H9 (cell line): ENCODE results near the gene KCNH4. TPM values are rescaled to one million over a fixed set of nuclear protein-coding genes. Genes with fewer than 3 reads are reported as not detected.

ENCODE experiments used
- DNase-seq: peaks from one replicate; pipeline ENCODE4 v3.0.0-alpha.2; 2017
- H2AFZ ChIP-seq: one replicate; pipeline ENCODE4 v1.6.1; 2013; ENCODE audit warnings: mild to moderate bottlenecking, low read length, control low read depth, moderate library complexity
- H2AK5ac ChIP-seq: 2 replicates; pipeline ENCODE4 v1.6.1; 2013; ENCODE audit warnings: low read length, control low read depth, mixed read lengths; ENCODE audit not compliant: insufficient read length
- H2BK120ac ChIP-seq: one replicate; pipeline ENCODE4 v1.6.1; 2013; ENCODE audit warnings: low read depth, mild to moderate bottlenecking, low read length, control low read depth, inconsistent platforms; ENCODE audit not compliant: poor library complexity, severe bottlenecking
- H2BK12ac ChIP-seq: 2 replicates; pipeline ENCODE4 v1.6.1; 2013; ENCODE audit warnings: low read length, control low read depth, mixed read lengths, low read depth; ENCODE audit not compliant: insufficient read length
- H2BK15ac ChIP-seq: 2 replicates; pipeline ENCODE4 v1.6.1; 2013; ENCODE audit warnings: low read depth, low read length, control low read depth
- H2BK20ac ChIP-seq: one replicate; pipeline ENCODE4 v1.6.1; 2013; ENCODE audit warnings: low read depth, mild to moderate bottlenecking, low read length, control low read depth, inconsistent platforms; ENCODE audit not compliant: poor library complexity, severe bottlenecking
- H2BK5ac ChIP-seq: 2 replicates; pipeline ENCODE4 v1.6.1; 2013; ENCODE audit warnings: low read length, control low read depth, mixed read lengths; ENCODE audit not compliant: insufficient read length
- H3K14ac ChIP-seq: 2 replicates; pipeline ENCODE4 v1.6.1; 2013; ENCODE audit warnings: low read length, control low read depth; ENCODE audit not compliant: insufficient read depth
- H3K18ac ChIP-seq: 2 replicates; pipeline ENCODE4 v1.6.1; 2013; ENCODE audit warnings: low read depth, mild to moderate bottlenecking, mixed read lengths, low read length, control low read depth; ENCODE audit not compliant: insufficient read length
- H3K23ac ChIP-seq: 2 replicates; pipeline ENCODE4 v1.6.1; 2013; ENCODE audit warnings: low read length, control low read depth, mixed read lengths, low read depth; ENCODE audit not compliant: insufficient read length
- H3K23me2 ChIP-seq: 2 replicates; pipeline ENCODE4 v1.6.1; 2013; ENCODE audit warnings: low read depth, mild to moderate bottlenecking, mixed read lengths, low read length, control low read depth; ENCODE audit not compliant: insufficient read length, poor library complexity, severe bottlenecking
- H3K27ac ChIP-seq: 2 replicates; pipeline ENCODE4 v1.5.1; 2013; ENCODE audit warnings: low read length, control low read depth, mixed read lengths, low read depth; ENCODE audit not compliant: insufficient read length
- H3K27me3 ChIP-seq: 2 replicates; pipeline ENCODE4 v1.6.1; 2013; ENCODE audit warnings: low read length, control low read depth, inconsistent platforms; ENCODE audit not compliant: insufficient read depth
- H3K4ac ChIP-seq: 2 replicates; pipeline ENCODE4 v1.6.1; 2013; ENCODE audit warnings: low read depth, mild to moderate bottlenecking, control low read depth, inconsistent platforms, low read length, moderate library complexity
- H3K4me1 ChIP-seq: 2 replicates; pipeline ENCODE4 v1.6.1; 2013; ENCODE audit warnings: low read length, control low read depth, inconsistent platforms; ENCODE audit not compliant: insufficient read depth
- H3K4me2 ChIP-seq: 2 replicates; pipeline ENCODE4 v1.6.1; 2013; ENCODE audit warnings: low read length, control low read depth, mixed read lengths; ENCODE audit not compliant: insufficient read length, insufficient read depth
- H3K56ac ChIP-seq: 2 replicates; pipeline ENCODE4 v1.6.1; 2013; ENCODE audit warnings: low read depth, mild to moderate bottlenecking, mixed read lengths, low read length, control low read depth; ENCODE audit not compliant: insufficient read length
- H3K79me1 ChIP-seq: 2 replicates; pipeline ENCODE4 v1.6.1; 2013; ENCODE audit warnings: low read depth, mild to moderate bottlenecking, moderate library complexity, low read length, control low read depth, inconsistent platforms; ENCODE audit not compliant: insufficient read depth, poor library complexity, severe bottlenecking
- H3K79me2 ChIP-seq: 2 replicates; pipeline ENCODE4 v1.6.1; 2013; ENCODE audit warnings: low read length, control low read depth, inconsistent platforms; ENCODE audit not compliant: insufficient read depth
- H3K9ac ChIP-seq: 2 replicates; pipeline ENCODE4 v1.6.1; 2013; ENCODE audit warnings: low read length, control low read depth, mixed read lengths; ENCODE audit not compliant: insufficient read length; ENCODE audit errors: extremely low read depth
- H3K9me3 ChIP-seq: one replicate; pipeline ENCODE4 v1.6.1; 2013; ENCODE audit warnings: low read depth, low read length, inconsistent platforms; ENCODE audit not compliant: control insufficient read depth
- H3T11ph ChIP-seq: one replicate; pipeline ENCODE4 v1.6.1; 2013; ENCODE audit warnings: mild to moderate bottlenecking, low read length, control low read depth, inconsistent platforms
- H4K20me1 ChIP-seq: one replicate; pipeline ENCODE4 v1.6.1; 2013; ENCODE audit not compliant: control insufficient read depth, insufficient read length, insufficient read depth
- H4K5ac ChIP-seq: 2 replicates; pipeline ENCODE4 v1.6.1; 2013; ENCODE audit warnings: low read depth, mild to moderate bottlenecking, mixed read lengths, low read length, control low read depth; ENCODE audit not compliant: insufficient read length
- H4K8ac ChIP-seq: replicated peaks from 2 replicates; pipeline ENCODE4 v1.6.1; 2013; ENCODE audit warnings: low read length, control low read depth, mixed read lengths, low read depth; ENCODE audit not compliant: insufficient read length
- H4K91ac ChIP-seq: 2 replicates; pipeline ENCODE4 v1.6.1; 2013; ENCODE audit warnings: low read depth, mild to moderate bottlenecking, moderate library complexity, mixed read lengths, low read length, control low read depth; ENCODE audit not compliant: insufficient read length
- H3K27ac Mint-ChIP-seq, 3 experiments: 2 replicates in 2 of 3; 3 replicates in 1 of 3; pipeline ENCODE4 v1.8.0; 2020 to 2021; ENCODE audit warnings: mixed read lengths in 3 of 3, mild to moderate bottlenecking in 1 of 3, moderate library complexity in 1 of 3
- H3K27me3 Mint-ChIP-seq: 2 replicates; pipeline ENCODE4 v1.8.0; 2021; ENCODE audit warnings: low read depth, mild to moderate bottlenecking, moderate library complexity, mixed read lengths
- H3K36me3 Mint-ChIP-seq, 3 experiments: 2 replicates in 2 of 3; 3 replicates in 1 of 3; pipeline ENCODE4 v1.8.0; 2020 to 2021; ENCODE audit warnings: low read depth in 3 of 3, mixed read lengths in 3 of 3; ENCODE audit not compliant: insufficient read depth in 1 of 3
- H3K4me1 Mint-ChIP-seq, 2 experiments: 2 replicates each; pipeline ENCODE4 v1.8.0; 2020; ENCODE audit warnings: mixed read lengths in 2 of 2
- H3K4me3 Mint-ChIP-seq, 2 experiments: 2 replicates in 1 of 2; 3 replicates in 1 of 2; pipeline ENCODE4 v1.8.0; 2020 to 2021; ENCODE audit warnings: mild to moderate bottlenecking in 2 of 2, mixed read lengths in 2 of 2, moderate library complexity in 1 of 2
- H3K9me3 Mint-ChIP-seq, 2 experiments: 2 replicates in 1 of 2; 3 replicates in 1 of 2; pipeline ENCODE4 v1.8.0; 2020; ENCODE audit warnings: mild to moderate bottlenecking in 2 of 2, mixed read lengths in 2 of 2, moderate library complexity in 1 of 2
- WGBS: extraction: QIAGEN DNeasy Blood & Tissue Kit; methylation state at CpG from one replicate; pipeline ENCODE4 v1.1.7; 2013; ENCODE audit warnings: missing lambda C conversion rate, low lambda C conversion rate, mixed read lengths; ENCODE audit not compliant: insufficient read length; ENCODE audit errors: extremely low coverage; 5-methylcytosine and 5-hydroxymethylcytosine counted together
- total RNA-seq: library from RNA; stranded (reverse); gene quantifications from 2 replicates; pipeline ENCODE4 v1.2.1, GENCODE V29; 2021
- TF ChIP-seq, protein P1 (sequence below): fragments of 200-600 bp; sonication (generic); conservative IDR thresholded peaks from 3 replicates; pipeline ENCODE4 v1.8.0; 2021; ENCODE audit warnings: antibody characterized with exemption, mild to moderate bottlenecking

KCNH4 gene
- total RNA-seq, 1 experiment from 2014 or later: not detected

DNA sequence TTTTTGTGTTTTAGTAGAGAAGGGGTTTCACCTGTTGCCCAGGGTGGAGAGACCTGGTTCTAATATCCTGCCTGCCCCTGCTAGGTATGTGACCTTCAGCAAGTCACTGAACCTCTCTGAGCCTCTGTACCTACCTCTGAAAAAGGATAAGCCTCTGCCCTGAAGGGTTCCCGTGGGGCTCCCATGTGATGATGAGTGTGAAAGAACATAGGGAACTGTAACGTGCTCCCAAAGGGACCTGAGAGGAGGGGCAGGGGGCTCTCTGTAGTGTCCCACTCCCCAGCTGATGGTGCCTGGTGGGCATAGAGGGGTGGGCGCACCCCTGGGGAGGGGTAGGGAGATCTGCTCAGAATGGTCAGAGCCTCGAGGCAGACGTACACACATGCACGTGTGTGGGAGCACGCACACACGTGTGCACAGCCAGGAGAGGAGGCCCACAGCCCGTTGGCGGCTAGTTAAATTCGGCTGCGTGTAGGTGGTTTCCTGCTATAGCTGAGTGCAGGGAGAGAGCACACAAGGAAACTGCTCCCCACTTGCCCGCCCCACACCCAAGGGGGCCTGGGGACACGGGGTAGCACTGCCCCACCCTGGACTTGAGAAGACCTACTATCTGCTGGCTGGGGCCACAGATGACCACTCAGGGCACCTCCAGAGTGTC lies 6.7 kb downstream of the KCNH4 start:
- H3K9ac ChIP-seq: no peak overlapping the region
- peaks cover 2 to 5% of the 10 kb centered on the region in 2 experiments; a peak in 3 of 4 replicates for H3K4me1 Mint-ChIP-seq
- H3K14ac ChIP-seq: no peak overlapping the region; the same call in 1 of the 2 replicates
- H4K20me1 ChIP-seq: peaks cover 3% of the 10 kb centered on the region
- no peak overlapping the region for H4K5ac ChIP-seq
- no CpG with 5 or more reads among the region's 14 CpGs for WGBS
- H3K27me3 ChIP-seq: no peaks in the 10 kb centered on the region
- H2AK5ac ChIP-seq: no peak overlapping the region
- H4K91ac ChIP-seq: no peak overlapping the region
- H4K8ac ChIP-seq: no peak overlapping the region
- no peak overlapping the region for H3K4me2 ChIP-seq
- no peak overlapping the region for H3T11ph ChIP-seq
- H3K4me1 ChIP-seq: no peaks in the 10 kb centered on the region
- H3K23ac ChIP-seq: no peak overlapping the region
- DNase-seq: no peak
- H3K56ac ChIP-seq: no peak overlapping the region
- no peaks in the 10 kb centered on the region for H3K9me3 ChIP-seq
- no peaks in the 10 kb centered on the region for H3K9me3 Mint-ChIP-seq
- TF ChIP-seq, protein P1, sequence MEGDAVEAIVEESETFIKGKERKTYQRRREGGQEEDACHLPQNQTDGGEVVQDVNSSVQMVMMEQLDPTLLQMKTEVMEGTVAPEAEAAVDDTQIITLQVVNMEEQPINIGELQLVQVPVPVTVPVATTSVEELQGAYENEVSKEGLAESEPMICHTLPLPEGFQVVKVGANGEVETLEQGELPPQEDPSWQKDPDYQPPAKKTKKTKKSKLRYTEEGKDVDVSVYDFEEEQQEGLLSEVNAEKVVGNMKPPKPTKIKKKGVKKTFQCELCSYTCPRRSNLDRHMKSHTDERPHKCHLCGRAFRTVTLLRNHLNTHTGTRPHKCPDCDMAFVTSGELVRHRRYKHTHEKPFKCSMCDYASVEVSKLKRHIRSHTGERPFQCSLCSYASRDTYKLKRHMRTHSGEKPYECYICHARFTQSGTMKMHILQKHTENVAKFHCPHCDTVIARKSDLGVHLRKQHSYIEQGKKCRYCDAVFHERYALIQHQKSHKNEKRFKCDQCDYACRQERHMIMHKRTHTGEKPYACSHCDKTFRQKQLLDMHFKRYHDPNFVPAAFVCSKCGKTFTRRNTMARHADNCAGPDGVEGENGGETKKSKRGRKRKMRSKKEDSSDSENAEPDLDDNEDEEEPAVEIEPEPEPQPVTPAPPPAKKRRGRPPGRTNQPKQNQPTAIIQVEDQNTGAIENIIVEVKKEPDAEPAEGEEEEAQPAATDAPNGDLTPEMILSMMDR: no peak
- H2AFZ ChIP-seq: no peak overlapping the region
- no peak overlapping the region for H3K4me3 Mint-ChIP-seq
- no peak overlapping the region for H3K4ac ChIP-seq
- H3K27me3 Mint-ChIP-seq: peaks cover 21% of the 10 kb centered on the region
- H3K23me2 ChIP-seq: no peaks in the 10 kb centered on the region
- no peak overlapping the region for H3K27ac ChIP-seq
- no peaks in the 10 kb centered on the region for H3K79me1 ChIP-seq
- no peak overlapping the region for H3K18ac ChIP-seq
- no peak overlapping the region for H3K27ac Mint-ChIP-seq
- no peak overlapping the region for H2BK15ac ChIP-seq
- no peak overlapping the region for H2BK120ac ChIP-seq
- no peaks in the 10 kb centered on the region; a peak in 1 of 7 replicates for H3K36me3 Mint-ChIP-seq
- no peak overlapping the region for H2BK20ac ChIP-seq
- H2BK5ac ChIP-seq: no peak overlapping the region
- no peaks in the 10 kb centered on the region for H3K79me2 ChIP-seq
- no peak overlapping the region for H2BK12ac ChIP-seq
